Choroid plexus epithelial cell (primary cell): ENCODE measurements around the gene RHBG.

Experiments used
- DNase-seq: peaks from one replicate; pipeline ENCODE4 v3.0.0-alpha.2; 2010; ENCODE audit warnings: low read depth
- H3K4me3 ChIP-seq: 2 replicates; pipeline ENCODE4 v1.5.1; 2011; ENCODE audit warnings: low read depth, mild to moderate bottlenecking, control low read depth, low read length, moderate library complexity
- CTCF ChIP-seq: conservative IDR thresholded peaks from 2 replicates; pipeline ENCODE4 v1.5.1; 2011; ENCODE audit warnings: low read depth, mild to moderate bottlenecking, control low read depth, inconsistent platforms, low read length, moderate library complexity

The RHBG gene

GRCh38 chr1:156407344-156407743 lies 38.3 kb downstream of the RHBG start:
- H3K4me3 ChIP-seq, result no peak overlapping the region
- TF ChIP-seq CTCF, result no peak
- no peak for DNase-seq

GRCh38 chr1:156407760-156408159 lies 38.7 kb downstream of the RHBG start:
- no peak for DNase-seq
- no peak overlapping the region for H3K4me3 ChIP-seq
- no peak for TF ChIP-seq CTCF

- no peak overlapping the region for H3K4me3 ChIP-seq
- no peak for TF ChIP-seq CTCF
- no peak for DNase-seq
These were observed 40.4 kb downstream of the RHBG start for GRCh38 chr1:156409439-156409838.

GRCh38 chr1:156410238-156410637 lies 41.2 kb downstream of the RHBG start:
- no peak overlapping the region for H3K4me3 ChIP-seq
- DNase-seq, result no peak
- TF ChIP-seq CTCF, result no peak

GRCh38 chr1:156410740-156411139 lies 41.7 kb downstream of the RHBG start:
- no peak for TF ChIP-seq CTCF
- DNase-seq, result no peak
- no peak overlapping the region for H3K4me3 ChIP-seq

- TF ChIP-seq CTCF, result no peak
- no peak for DNase-seq
- no peak overlapping the region for H3K4me3 ChIP-seq
These were observed 43.8 kb downstream of the RHBG start for GRCh38 chr1:156412653-156413321.
